Aorta (tissue), 5 donors: ENCODE data around the gene CREG1. TPM values are rescaled to one million over a fixed set of nuclear protein-coding genes. Genes with fewer than 3 reads are reported as not detected.

Experiments used
- ATAC-seq: fragments of 200-7000 bp; cut with Tn5 transposase; one replicate; pipeline ENCODE4 v1.9.1; 2022; ENCODE audit warnings: moderate library complexity; ENCODE audit not compliant: low FRiP score
- DNase-seq, 2 donors: peaks; one replicate each; pipeline ENCODE4 v3.0.0-alpha.2; 2020
- H3K27ac ChIP-seq, 2 donors: one replicate each; pipeline ENCODE4 v1.5.1; 2013; ENCODE audit warnings: low read length in 2 of 2, mild to moderate bottlenecking in 2 of 2, moderate library complexity in 2 of 2, control low read depth in 1 of 2, inconsistent platforms in 1 of 2, low read depth in 1 of 2
- H3K27me3 ChIP-seq, 2 donors: one replicate each; pipeline ENCODE4 v1.6.1; 2013; ENCODE audit warnings: control low read depth in 1 of 2, low read length in 1 of 2, mild to moderate bottlenecking in 1 of 2, moderate library complexity in 1 of 2; ENCODE audit not compliant: insufficient read depth in 2 of 2, control insufficient read depth in 1 of 2
- H3K36me3 ChIP-seq, 2 donors: one replicate each; pipeline ENCODE4 v1.6.1; 2013; ENCODE audit warnings: control low read depth in 1 of 2, low read length in 1 of 2, mild to moderate bottlenecking in 1 of 2; ENCODE audit not compliant: insufficient read depth in 2 of 2, control insufficient read depth in 1 of 2
- H3K4me1 ChIP-seq, 2 donors: one replicate each; pipeline ENCODE4 v1.6.1; 2013; ENCODE audit warnings: low read length in 2 of 2, control low read depth in 1 of 2, mild to moderate bottlenecking in 1 of 2, moderate library complexity in 1 of 2; ENCODE audit not compliant: insufficient read depth in 2 of 2, control insufficient read depth in 1 of 2
- H3K4me3 ChIP-seq, 2 donors: one replicate each; pipeline ENCODE4 v1.5.1; 2013; ENCODE audit warnings: low read length in 2 of 2, control low read depth in 1 of 2, mild to moderate bottlenecking in 1 of 2
- H3K9me3 ChIP-seq: one replicate; pipeline ENCODE4 v1.6.1; 2013; ENCODE audit warnings: mild to moderate bottlenecking, low read length; ENCODE audit not compliant: control insufficient read depth
- WGBS, 2 donors: extraction: QIAGEN DNeasy Blood & Tissue Kit; methylation state at CpG; one replicate each; pipeline ENCODE4 v1.1.7; 2013; 5-methylcytosine and 5-hydroxymethylcytosine counted together
- intact Hi-C, 2 donors: fragments of 100-400 bp; cut with DNase I; formaldehyde crosslinking; loops; one replicate each; pipeline versions ENCODE4 v1.14.2 to v1.15.0; 2022
- polyA plus RNA-seq, 2 donors: library from polyadenylated mRNA; stranded (reverse); fragments of 200-250 nt; gene quantifications; one replicate each; pipeline ENCODE4 v1.2.3, GENCODE V29; 2013
- total RNA-seq, 2 donors: library from RNA; stranded (reverse); fragmentation: NEBNext Ultra II Directional; extraction: Animal tissue kit (Norgen Biotek cat#: 25700); gene quantifications; one replicate each; pipeline ENCODE4 v1.2.1, GENCODE V29; 2021
- donor health status: healthy with polysubstance abuse.
- donor health status: Bipolar disorder and iron deficiency.
- donor health status: DM: no; HTN: no; CAD: no.
- donor health status: DM: no; HTN: no; CAD: no.
- donor health status: DM: yes; HTN: yes; CAD: no.

The CREG1 gene
- total and polyA plus RNA-seq, 4 donors = 92.5 to 127 (median 103) TPM

GRCh38 chr1:167516404-167517388, 36.9 kb downstream of the CREG1 start:
- H3K36me3 ChIP-seq = no peaks in the 10 kb centered on the region
- H3K4me1 ChIP-seq = no peaks in the 10 kb centered on the region
- H3K4me3 ChIP-seq = no peak overlapping the region
- DNase-seq (no peak), ATAC-seq (no peak)
- no peaks in the 10 kb centered on the region for H3K9me3 ChIP-seq
- no peak overlapping the region for H3K27ac ChIP-seq
- H3K27me3 ChIP-seq = no peaks in the 10 kb centered on the region
- intact Hi-C loops = no loop called here
- WGBS, 2 donors = 84 to 85% methylated on average over 19 of the region's 19 CpGs

- no peaks in the 10 kb centered on the region for H3K27me3 ChIP-seq
- H3K9me3 ChIP-seq = no peaks in the 10 kb centered on the region
- WGBS, 2 donors = 87 to 95% methylated on average over 4 of the region's 4 CpGs
- H3K27ac ChIP-seq = no peak overlapping the region
- DNase-seq (no peak), ATAC-seq (no peak)
- H3K4me1 ChIP-seq = no peaks in the 10 kb centered on the region
- intact Hi-C loops = no loop called here
- no peak overlapping the region for H3K4me3 ChIP-seq
- H3K36me3 ChIP-seq = no peaks in the 10 kb centered on the region
Measured at GRCh38 chr1:167515893-167516321, 37.7 kb downstream of the CREG1 start.

- Histone ChIP-seq H3K4me3 (no peak overlapping the region), H3K36me3 (no peaks in the 10 kb centered on the region), H3K27me3 (no peaks in the 10 kb centered on the region), H3K9me3 (no peaks in the 10 kb centered on the region), H3K27ac (no peak overlapping the region), H3K4me1 (no peaks in the 10 kb centered on the region)
- WGBS, 2 donors = 90 to 95% methylated on average over 3 of the region's 3 CpGs
- DNase-seq = no peak
- no peak for ATAC-seq
- intact Hi-C loops = no loop called here
Measured at GRCh38 chr1:167515461-167515860, 38.1 kb downstream of the CREG1 start.

- Histone ChIP-seq H3K9me3 (no peaks in the 10 kb centered on the region), H3K4me1 (no peaks in the 10 kb centered on the region), H3K27me3 (no peaks in the 10 kb centered on the region), H3K27ac (no peak overlapping the region), H3K36me3 (no peaks in the 10 kb centered on the region), H3K4me3 (no peak overlapping the region)
- DNase-seq = no peak
- ATAC-seq = no peak
- WGBS, 2 donors = 90 to 94% methylated on average over 9 of the region's 9 CpGs
- intact Hi-C loops = no loop called here
Measured at GRCh38 chr1:167514288-167514687, 39.3 kb downstream of the CREG1 start.

DNA sequence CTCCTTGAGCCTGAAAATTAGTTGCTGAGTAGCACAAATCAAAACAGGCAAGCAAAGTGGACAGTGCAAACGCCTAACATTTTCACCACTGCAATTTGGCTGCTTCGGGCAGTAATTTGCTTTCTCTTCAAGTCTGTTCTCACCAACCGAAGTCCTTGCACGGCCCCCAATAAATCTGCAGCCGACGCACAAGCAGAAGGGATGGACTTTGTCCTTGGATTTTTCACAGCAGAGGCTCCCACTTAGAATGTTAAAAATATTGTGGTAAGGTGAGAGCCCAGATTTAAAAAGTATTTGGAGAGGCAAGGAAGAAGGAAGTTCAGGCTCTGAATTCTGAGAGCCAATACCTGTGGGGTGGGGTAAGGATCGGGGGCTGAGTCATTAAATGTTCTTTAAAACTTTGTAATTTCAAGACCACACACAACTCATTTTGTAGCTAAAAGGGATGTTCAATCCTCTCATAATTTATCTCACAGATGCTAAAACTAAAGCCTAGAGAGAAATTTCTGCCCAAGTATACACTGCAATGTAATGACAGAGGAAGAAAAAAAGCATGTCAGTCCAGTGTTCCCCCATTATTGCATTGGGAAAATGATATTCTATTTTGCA, 41.4 kb downstream of the CREG1 start:
- DNase-seq = no peak
- Histone ChIP-seq H3K4me3 (no peak overlapping the region), H3K36me3 (no peaks in the 10 kb centered on the region), H3K27me3 (no peaks in the 10 kb centered on the region), H3K4me1 (no peaks in the 10 kb centered on the region), H3K27ac (no peak overlapping the region), H3K9me3 (no peaks in the 10 kb centered on the region)
- intact Hi-C loops = no loop called here
- 24 to 44% methylated on average over 7 of the region's 7 CpGs for WGBS, 2 donors
- no peak for ATAC-seq

DNA sequence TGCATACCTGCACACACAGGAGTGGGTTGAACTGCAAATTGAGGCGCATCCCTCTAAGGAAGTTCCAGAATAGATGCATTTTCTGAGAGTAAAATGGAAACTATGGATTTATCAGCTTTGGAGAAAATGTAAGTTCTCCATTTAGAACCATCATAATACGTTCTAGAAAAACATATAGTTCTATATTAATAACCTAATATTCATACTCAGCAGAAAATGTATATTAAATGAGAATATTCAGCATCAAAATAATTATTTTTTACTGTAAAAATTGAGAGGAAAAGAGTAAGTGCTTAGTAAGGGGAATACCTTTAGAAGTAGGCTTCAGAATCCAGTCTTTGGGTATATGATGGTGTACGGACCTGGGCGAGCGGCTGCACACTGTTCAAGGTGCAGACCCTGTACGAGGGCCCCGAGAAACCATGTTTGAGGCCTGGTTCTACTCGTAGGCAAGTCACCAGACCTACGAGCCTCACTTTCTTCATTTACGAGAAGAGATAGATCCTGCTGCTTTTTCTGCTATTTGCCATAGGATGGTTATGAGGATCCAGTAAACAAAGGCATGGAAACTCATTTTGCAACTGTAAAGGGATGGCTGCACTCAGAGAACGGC, 42.1 kb downstream of the CREG1 start:
- Histone ChIP-seq H3K9me3 (no peaks in the 10 kb centered on the region), H3K36me3 (no peaks in the 10 kb centered on the region), H3K4me3 (no peak overlapping the region), H3K27me3 (no peaks in the 10 kb centered on the region), H3K4me1 (no peaks in the 10 kb centered on the region), H3K27ac (no peak overlapping the region)
- DNase-seq (no peak), ATAC-seq (no peak)
- intact Hi-C loops = no loop called here
- 88 to 90% methylated on average over 11 of the region's 11 CpGs for WGBS, 2 donors

- intact Hi-C loops = no loop called here
- Histone ChIP-seq H3K27ac (no peak overlapping the region), H3K4me1 (no peaks in the 10 kb centered on the region), H3K27me3 (no peaks in the 10 kb centered on the region), H3K4me3 (no peak overlapping the region), H3K36me3 (no peaks in the 10 kb centered on the region), H3K9me3 (no peaks in the 10 kb centered on the region)
- WGBS, 2 donors = 89 to 90% methylated on average over 4 of the region's 4 CpGs
- no peak for DNase-seq
- no peak for ATAC-seq
Measured at GRCh38 chr1:167510881-167511280, 42.7 kb downstream of the CREG1 start.

- no peak for ATAC-seq
- intact Hi-C loops = no loop called here
- no peaks in the 10 kb centered on the region for H3K36me3 ChIP-seq
- H3K9me3 ChIP-seq = peaks cover 2% of the 10 kb centered on the region
- H3K27ac ChIP-seq = no peak overlapping the region
- no peak overlapping the region for H3K4me3 ChIP-seq
- WGBS, 2 donors = 84 to 89% methylated on average over 3 of the region's 3 CpGs
- DNase-seq = no peak
- H3K4me1 ChIP-seq = no peaks in the 10 kb centered on the region
- no peaks in the 10 kb centered on the region for H3K27me3 ChIP-seq
Measured at GRCh38 chr1:167510244-167510643, 43.3 kb downstream of the CREG1 start.
